HepG2 (cell line): ENCODE data around the gene HHIPL1. TPM values are rescaled to one million over a fixed set of nuclear protein-coding genes. Genes with fewer than 3 reads are reported as not detected.
A peak's percentile ranks its signal among the peaks of the same experiment; 100 is the strongest.

Experiments used
- ATF7 ChIP-seq, 2 experiments: fragments of 450-650 bp in 1 of 2; sonication (generic) in 1 of 2; formaldehyde crosslinking in 1 of 2; IDR thresholded peaks; 2 replicates each; pipeline versions ENCODE4 v1.4.0 to v1.6.1; 2016 to 2020; ENCODE audit warnings: antibody characterized with exemption in 1 of 2, mild to moderate bottlenecking in 1 of 2, missing genetic modification reagents in 1 of 2
- ATM ChIP-seq: fragments of 450-650 bp; IDR thresholded peaks from 2 replicates; pipeline ENCODE4 v1.7.1; 2017; ENCODE audit warnings: mild to moderate bottlenecking, borderline replicate concordance
- ETV5 ChIP-seq: IDR thresholded peaks from 2 replicates; pipeline ENCODE4 v1.6.1; 2018; ENCODE audit warnings: missing biosample characterization, missing genetic modification reagents, inconsistent platforms, borderline replicate concordance
- KMT2A ChIP-seq: sonication (generic); formaldehyde crosslinking; IDR thresholded peaks from 2 replicates; pipeline ENCODE4 v1.4.0; 2020; ENCODE audit warnings: missing genetic modification reagents
- RFX3 ChIP-seq: IDR thresholded peaks from 2 replicates; pipeline ENCODE4 v1.6.1; 2016; ENCODE audit warnings: missing biosample characterization, missing genetic modification reagents
- RFX5 ChIP-seq: IDR thresholded peaks from 2 replicates; pipeline ENCODE4 v1.6.1; 2011; ENCODE audit warnings: low read depth, low read length, improper control_type of control experiment
- SRY ChIP-seq: sonication (generic); formaldehyde crosslinking; IDR thresholded peaks from 2 replicates; pipeline ENCODE4 v1.8.0; 2022; ENCODE audit warnings: mild to moderate bottlenecking, missing genetic modification reagents
- ZFP37 ChIP-seq: sonication (generic); formaldehyde crosslinking; IDR thresholded peaks from 2 replicates; pipeline ENCODE4 v1.4.0; 2020; ENCODE audit warnings: missing genetic modification reagents, borderline replicate concordance
- ZFP90 ChIP-seq: sonication (generic); formaldehyde crosslinking; IDR thresholded peaks from 2 replicates; pipeline ENCODE4 v1.8.0; 2022; ENCODE audit warnings: missing genetic modification reagents, mild to moderate bottlenecking, inconsistent platforms, borderline replicate concordance
- ZNF3 ChIP-seq: IDR thresholded peaks from 2 replicates; pipeline ENCODE4 v1.7.0; 2017; ENCODE audit warnings: inconsistent platforms
- ZNF451 ChIP-seq: sonication (generic); formaldehyde crosslinking; IDR thresholded peaks from 2 replicates; pipeline ENCODE4 v1.5.0; 2020; ENCODE audit warnings: mild to moderate bottlenecking, missing genetic modification reagents
- ZNF749 ChIP-seq: sonication (generic); formaldehyde crosslinking; IDR thresholded peaks from 2 replicates; pipeline ENCODE4 v1.8.0; 2022; ENCODE audit warnings: mild to moderate bottlenecking, missing genetic modification reagents, moderate library complexity, borderline replicate concordance
- ZNF777 ChIP-seq: sonication (generic); formaldehyde crosslinking; IDR thresholded peaks from 2 replicates; pipeline ENCODE4 v1.4.0; 2020; ENCODE audit warnings: missing genetic modification reagents
- polyA plus RNA-seq, 8 experiments: library from polyadenylated mRNA; depleted of rRNA in 3 of 8; stranded (reverse) in 7 of 8; unstranded in 1 of 8; fragments of >200 nt; fragmentation: Illumina TruSeq in 4 of 8; extraction: Trizol in 4 of 8; gene quantifications; 2 replicates each; pipeline versions ENCODE4 v1.2.1 to v1.2.3, GENCODE V29; 2011 to 2016; ENCODE audit warnings: low read depth in 4 of 8, missing spikeins in 1 of 8, mixed read lengths in 1 of 8; ENCODE audit not compliant: insufficient read depth in 1 of 8
- total RNA-seq, 5 experiments: library from RNA; depleted of rRNA; stranded (reverse); fragments of >200 nt; fragmentation: Illumina TruSeq; extraction: Trizol; gene quantifications; 2 replicates each; pipeline ENCODE4 v1.2.3, GENCODE V29; 2016; ENCODE audit warnings: low read depth in 1 of 5
- TF ChIP-seq, protein P1 (sequence below): sonication (generic); formaldehyde crosslinking; IDR thresholded peaks from 2 replicates; pipeline ENCODE4 v1.5.0; 2020; ENCODE audit warnings: missing genetic modification reagents
- TF ChIP-seq, protein P2 (sequence below): sonication (generic); formaldehyde crosslinking; IDR thresholded peaks from 2 replicates; pipeline ENCODE4 v1.4.0; 2020; ENCODE audit warnings: missing genetic modification reagents
- TF ChIP-seq, protein P3 (sequence below): sonication (generic); formaldehyde crosslinking; IDR thresholded peaks from 2 replicates; pipeline ENCODE4 v1.5.0; 2020; ENCODE audit warnings: mild to moderate bottlenecking, missing genetic modification reagents, borderline replicate concordance
- TF ChIP-seq, protein P4 (sequence below): sonication (generic); formaldehyde crosslinking; IDR thresholded peaks from 2 replicates; pipeline ENCODE4 v1.5.0; 2020; ENCODE audit warnings: mild to moderate bottlenecking, missing genetic modification reagents
- TF ChIP-seq, protein P5 (sequence below): sonication (generic); formaldehyde crosslinking; IDR thresholded peaks from 2 replicates; pipeline ENCODE4 v1.8.0; 2022; ENCODE audit warnings: low read depth, missing genetic modification reagents
- TF ChIP-seq, protein P6 (sequence below): sonication (generic); formaldehyde crosslinking; IDR thresholded peaks from 2 replicates; pipeline ENCODE4 v1.8.1; 2023; ENCODE audit warnings: missing genetic modification reagents, mild to moderate bottlenecking, borderline replicate concordance
- TF ChIP-seq, protein P7 (sequence below): sonication (generic); formaldehyde crosslinking; IDR thresholded peaks from 2 replicates; pipeline ENCODE4 v1.5.0; 2020; ENCODE audit warnings: mild to moderate bottlenecking, low read depth, missing genetic modification reagents, borderline replicate concordance

Gene HHIPL1
- total and polyA plus RNA-seq, 2 of the 13 experiments (the other 11 are each of a cell fraction or from before 2014, with no cell fraction given): not detected

DNA sequence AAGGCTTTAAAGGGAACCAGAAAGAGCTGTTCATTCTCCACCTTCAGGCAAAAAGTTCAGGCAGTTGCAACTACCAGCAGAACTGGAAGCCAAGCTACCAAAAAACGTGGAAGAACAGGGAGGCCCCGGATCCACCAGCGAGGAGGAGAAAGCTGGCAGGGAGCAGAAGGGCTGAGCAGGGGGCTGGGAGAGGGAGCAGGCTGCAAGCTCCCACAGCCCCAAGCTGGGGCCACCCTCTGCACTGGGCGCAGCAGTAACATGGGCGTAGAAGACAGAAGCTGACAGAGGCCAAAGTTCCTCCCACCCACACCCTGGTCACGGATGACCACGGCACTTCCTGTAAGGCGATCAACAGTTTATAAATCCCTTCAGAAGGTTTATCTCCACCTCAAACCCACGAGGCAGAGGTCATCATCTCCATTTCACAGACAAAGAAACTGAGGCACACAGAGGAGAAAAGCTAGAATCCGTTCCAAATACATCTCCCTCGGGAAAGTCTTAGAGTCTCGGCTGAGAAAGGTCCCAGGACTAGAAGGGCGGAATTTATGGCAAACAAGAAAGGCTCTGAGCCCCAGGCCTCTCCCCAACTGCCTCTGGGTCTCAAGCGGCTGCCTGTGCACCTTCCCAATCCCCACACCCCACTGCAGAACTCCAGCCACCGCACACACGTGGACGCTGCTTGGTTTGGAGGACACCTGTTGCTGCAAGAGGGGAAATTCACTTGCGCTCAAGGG lies 42.7 kb upstream of the HHIPL1 start (continued):
- TF ChIP-seq, protein P1, sequence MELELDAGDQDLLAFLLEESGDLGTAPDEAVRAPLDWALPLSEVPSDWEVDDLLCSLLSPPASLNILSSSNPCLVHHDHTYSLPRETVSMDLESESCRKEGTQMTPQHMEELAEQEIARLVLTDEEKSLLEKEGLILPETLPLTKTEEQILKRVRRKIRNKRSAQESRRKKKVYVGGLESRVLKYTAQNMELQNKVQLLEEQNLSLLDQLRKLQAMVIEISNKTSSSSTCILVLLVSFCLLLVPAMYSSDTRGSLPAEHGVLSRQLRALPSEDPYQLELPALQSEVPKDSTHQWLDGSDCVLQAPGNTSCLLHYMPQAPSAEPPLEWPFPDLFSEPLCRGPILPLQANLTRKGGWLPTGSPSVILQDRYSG (CRISPR knock-in tag): no peak
- TF ChIP-seq KMT2A (0 out of 2 replicates have a peak, but pooled peaks have one; percentile 54), ETV5 (peak; percentile 58; the same call in 1 of the 2 replicates), RFX5 (no peak), ZNF3 (CRISPR knock-in tag) (no peak), SRY (CRISPR knock-in tag) (no peak), RFX3 (CRISPR knock-in tag) (0 out of 2 replicates have a peak, but pooled peaks have one; percentile 24), ZNF451 (CRISPR knock-in tag) (no peak), ZNF777 (CRISPR knock-in tag) (no peak), ATF7 (IDR thresholded peaks at IDR 0.05) (no peak), ATF7 (CRISPR knock-in tag; IDR thresholded peaks at IDR 0.05) (no peak), ZFP37 (CRISPR knock-in tag) (no peak), ATM (no peak), ZNF749 (no peak), ZFP90 (CRISPR knock-in tag) (no peak)
- TF ChIP-seq, protein P2, sequence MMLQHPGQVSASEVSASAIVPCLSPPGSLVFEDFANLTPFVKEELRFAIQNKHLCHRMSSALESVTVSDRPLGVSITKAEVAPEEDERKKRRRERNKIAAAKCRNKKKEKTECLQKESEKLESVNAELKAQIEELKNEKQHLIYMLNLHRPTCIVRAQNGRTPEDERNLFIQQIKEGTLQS: no peak
- TF ChIP-seq, protein P3, sequence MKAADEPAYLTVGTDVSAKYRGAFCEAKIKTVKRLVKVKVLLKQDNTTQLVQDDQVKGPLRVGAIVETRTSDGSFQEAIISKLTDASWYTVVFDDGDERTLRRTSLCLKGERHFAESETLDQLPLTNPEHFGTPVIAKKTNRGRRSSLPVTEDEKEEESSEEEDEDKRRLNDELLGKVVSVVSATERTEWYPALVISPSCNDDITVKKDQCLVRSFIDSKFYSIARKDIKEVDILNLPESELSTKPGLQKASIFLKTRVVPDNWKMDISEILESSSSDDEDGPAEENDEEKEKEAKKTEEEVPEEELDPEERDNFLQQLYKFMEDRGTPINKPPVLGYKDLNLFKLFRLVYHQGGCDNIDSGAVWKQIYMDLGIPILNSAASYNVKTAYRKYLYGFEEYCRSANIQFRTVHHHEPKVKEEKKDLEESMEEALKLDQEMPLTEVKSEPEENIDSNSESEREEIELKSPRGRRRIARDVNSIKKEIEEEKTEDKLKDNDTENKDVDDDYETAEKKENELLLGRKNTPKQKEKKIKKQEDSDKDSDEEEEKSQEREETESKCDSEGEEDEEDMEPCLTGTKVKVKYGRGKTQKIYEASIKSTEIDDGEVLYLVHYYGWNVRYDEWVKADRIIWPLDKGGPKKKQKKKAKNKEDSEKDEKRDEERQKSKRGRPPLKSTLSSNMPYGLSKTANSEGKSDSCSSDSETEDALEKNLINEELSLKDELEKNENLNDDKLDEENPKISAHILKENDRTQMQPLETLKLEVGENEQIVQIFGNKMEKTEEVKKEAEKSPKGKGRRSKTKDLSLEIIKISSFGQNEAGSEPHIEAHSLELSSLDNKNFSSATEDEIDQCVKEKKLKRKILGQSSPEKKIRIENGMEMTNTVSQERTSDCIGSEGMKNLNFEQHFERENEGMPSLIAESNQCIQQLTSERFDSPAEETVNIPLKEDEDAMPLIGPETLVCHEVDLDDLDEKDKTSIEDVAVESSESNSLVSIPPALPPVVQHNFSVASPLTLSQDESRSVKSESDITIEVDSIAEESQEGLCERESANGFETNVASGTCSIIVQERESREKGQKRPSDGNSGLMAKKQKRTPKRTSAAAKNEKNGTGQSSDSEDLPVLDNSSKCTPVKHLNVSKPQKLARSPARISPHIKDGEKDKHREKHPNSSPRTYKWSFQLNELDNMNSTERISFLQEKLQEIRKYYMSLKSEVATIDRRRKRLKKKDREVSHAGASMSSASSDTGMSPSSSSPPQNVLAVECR (CRISPR knock-in tag): peak; percentile 33; the same call in 1 of the 2 replicates
- TF ChIP-seq, protein P4, sequence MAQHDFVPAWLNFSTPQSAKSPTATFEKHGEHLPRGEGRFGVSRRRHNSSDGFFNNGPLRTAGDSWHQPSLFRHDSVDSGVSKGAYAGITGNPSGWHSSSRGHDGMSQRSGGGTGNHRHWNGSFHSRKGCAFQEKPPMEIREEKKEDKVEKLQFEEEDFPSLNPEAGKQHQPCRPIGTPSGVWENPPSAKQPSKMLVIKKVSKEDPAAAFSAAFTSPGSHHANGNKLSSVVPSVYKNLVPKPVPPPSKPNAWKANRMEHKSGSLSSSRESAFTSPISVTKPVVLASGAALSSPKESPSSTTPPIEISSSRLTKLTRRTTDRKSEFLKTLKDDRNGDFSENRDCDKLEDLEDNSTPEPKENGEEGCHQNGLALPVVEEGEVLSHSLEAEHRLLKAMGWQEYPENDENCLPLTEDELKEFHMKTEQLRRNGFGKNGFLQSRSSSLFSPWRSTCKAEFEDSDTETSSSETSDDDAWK (CRISPR knock-in tag): no peak
- TF ChIP-seq, protein P5, sequence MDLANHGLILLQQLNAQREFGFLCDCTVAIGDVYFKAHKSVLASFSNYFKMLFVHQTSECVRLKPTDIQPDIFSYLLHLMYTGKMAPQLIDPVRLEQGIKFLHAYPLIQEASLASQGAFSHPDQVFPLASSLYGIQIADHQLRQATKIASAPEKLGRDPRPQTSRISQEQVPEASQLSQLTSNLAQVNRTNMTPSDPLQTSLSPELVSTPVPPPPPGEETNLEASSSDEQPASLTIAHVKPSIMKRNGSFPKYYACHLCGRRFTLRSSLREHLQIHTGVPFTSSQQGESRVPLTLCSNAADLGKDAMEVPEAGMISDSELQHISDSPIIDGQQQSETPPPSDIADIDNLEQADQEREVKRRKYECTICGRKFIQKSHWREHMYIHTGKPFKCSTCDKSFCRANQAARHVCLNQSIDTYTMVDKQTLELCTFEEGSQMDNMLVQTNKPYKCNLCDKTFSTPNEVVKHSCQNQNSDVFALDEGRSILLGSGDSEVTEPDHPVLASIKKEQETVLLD (CRISPR knock-in tag): no peak
- TF ChIP-seq, protein P6, sequence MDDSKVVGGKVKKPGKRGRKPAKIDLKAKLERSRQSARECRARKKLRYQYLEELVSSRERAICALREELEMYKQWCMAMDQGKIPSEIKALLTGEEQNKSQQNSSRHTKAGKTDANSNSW: no peak
- TF ChIP-seq, protein P7, sequence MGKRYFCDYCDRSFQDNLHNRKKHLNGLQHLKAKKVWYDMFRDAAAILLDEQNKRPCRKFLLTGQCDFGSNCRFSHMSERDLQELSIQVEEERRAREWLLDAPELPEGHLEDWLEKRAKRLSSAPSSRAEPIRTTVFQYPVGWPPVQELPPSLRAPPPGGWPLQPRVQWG (CRISPR knock-in tag): no peak
